Prostate gland (tissue), 2 donors: ENCODE data around the gene SEPTIN5.

Source experiments
- POLR2A ChIP-seq: fragments of 450-650 bp; IDR thresholded peaks from one replicate; pipeline ENCODE4 v1.6.1; 2016; ENCODE audit warnings: antibody characterized with exemption, mild to moderate bottlenecking
- POLR2AphosphoS5 ChIP-seq: sonication (generic); formaldehyde crosslinking; IDR thresholded peaks from one replicate; pipeline ENCODE4 v1.6.1; 2017; ENCODE audit warnings: antibody characterized with exemption
- TF ChIP-seq, protein P1 (sequence below), 4 experiments: fragments of 200-600 bp in 2 of 4; fragments of 450-650 bp in 2 of 4; sonication (generic) in 2 of 4; IDR thresholded peaks; 1 replicate in 3 of 4; 2 replicates in 1 of 4; pipeline ENCODE4 v1.5.1; 2016 to 2019; ENCODE audit warnings: antibody characterized with exemption in 4 of 4, mild to moderate bottlenecking in 2 of 4, moderate library complexity in 2 of 4

DNA sequence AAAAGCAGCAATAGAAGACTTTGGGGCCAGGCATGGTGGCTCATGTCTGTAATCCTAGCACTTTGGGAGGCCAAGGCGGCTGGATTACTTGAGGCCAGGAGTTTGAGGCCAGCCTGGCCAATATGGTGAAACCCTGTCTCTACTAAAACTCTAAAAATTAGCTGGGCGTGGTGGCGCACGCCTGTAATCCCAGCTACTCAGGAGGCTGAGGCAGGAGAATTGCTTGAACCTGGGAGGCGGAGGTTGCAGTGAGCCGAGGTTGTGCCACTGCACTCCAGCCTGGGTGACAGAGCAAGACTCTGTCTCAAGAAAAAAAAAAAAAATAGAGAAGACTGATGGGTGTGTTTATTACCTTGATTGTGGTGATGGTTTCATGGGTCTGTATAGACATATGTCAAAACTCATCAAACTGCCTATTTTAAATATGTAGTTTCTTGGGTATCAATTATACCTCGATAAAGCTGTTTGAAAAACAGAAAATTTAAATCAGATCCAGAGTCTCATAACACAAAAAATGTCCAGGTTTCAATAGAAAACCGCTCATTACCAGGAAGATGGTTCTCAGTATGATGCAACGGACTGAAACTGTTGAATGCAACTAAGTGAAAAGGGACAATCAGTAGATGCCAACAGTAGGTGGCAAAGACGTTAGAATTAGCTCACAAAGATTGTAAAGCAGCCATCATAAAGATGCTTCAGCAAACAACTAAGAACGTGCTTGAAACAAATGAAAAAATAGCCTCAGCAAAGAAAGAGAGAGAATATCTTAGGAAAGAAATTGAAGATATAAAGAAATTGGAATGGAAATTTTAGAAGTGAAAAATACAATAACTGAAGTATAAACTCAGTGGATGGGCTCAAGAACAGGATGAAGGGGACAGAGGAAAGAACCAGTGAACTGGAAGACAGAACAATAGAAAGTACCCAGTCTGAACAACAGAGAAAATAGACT, 33.1 kb upstream of the SEPTIN5 start:
- TF ChIP-seq, protein P1, sequence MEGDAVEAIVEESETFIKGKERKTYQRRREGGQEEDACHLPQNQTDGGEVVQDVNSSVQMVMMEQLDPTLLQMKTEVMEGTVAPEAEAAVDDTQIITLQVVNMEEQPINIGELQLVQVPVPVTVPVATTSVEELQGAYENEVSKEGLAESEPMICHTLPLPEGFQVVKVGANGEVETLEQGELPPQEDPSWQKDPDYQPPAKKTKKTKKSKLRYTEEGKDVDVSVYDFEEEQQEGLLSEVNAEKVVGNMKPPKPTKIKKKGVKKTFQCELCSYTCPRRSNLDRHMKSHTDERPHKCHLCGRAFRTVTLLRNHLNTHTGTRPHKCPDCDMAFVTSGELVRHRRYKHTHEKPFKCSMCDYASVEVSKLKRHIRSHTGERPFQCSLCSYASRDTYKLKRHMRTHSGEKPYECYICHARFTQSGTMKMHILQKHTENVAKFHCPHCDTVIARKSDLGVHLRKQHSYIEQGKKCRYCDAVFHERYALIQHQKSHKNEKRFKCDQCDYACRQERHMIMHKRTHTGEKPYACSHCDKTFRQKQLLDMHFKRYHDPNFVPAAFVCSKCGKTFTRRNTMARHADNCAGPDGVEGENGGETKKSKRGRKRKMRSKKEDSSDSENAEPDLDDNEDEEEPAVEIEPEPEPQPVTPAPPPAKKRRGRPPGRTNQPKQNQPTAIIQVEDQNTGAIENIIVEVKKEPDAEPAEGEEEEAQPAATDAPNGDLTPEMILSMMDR (IDR thresholded peaks at IDR 0.05), result no peak
- TF ChIP-seq POLR2AphosphoS5 (peak; percentile 34), POLR2A (no peak)
